G401 (cell line): ENCODE results near the gene ARR3. TPM values are rescaled to one million over a fixed set of nuclear protein-coding genes. Genes with fewer than 3 reads are reported as not detected.
A peak's percentile ranks its signal among the peaks of the same experiment; 100 is the strongest.
"Not testable (repeated sequence)": the region's sequence is repeated elsewhere in the genome, so short reads cannot be mapped to it uniquely, and the experiment has no call there.

Source experiments
- DNase-seq: peaks from one replicate; pipeline ENCODE4 v3.0.0-alpha.2; 2015; ENCODE audit warnings: low spot score
- in situ Hi-C: cut with HindIII; loops from 2 replicates; pipeline ENCODE4 v1.10.0; 2016; ENCODE audit warnings: low sequenced_read_pairs, mixed read lengths
- total RNA-seq: library from RNA; depleted of rRNA; stranded (reverse); fragments of >200 nt; shearing (Covaris generic); gene quantifications from 2 replicates; pipeline ENCODE4 v1.2.3, GENCODE V29; 2014; rRNA removed

The ARR3 gene
- total RNA-seq = not detected in 2 replicates

DNA sequence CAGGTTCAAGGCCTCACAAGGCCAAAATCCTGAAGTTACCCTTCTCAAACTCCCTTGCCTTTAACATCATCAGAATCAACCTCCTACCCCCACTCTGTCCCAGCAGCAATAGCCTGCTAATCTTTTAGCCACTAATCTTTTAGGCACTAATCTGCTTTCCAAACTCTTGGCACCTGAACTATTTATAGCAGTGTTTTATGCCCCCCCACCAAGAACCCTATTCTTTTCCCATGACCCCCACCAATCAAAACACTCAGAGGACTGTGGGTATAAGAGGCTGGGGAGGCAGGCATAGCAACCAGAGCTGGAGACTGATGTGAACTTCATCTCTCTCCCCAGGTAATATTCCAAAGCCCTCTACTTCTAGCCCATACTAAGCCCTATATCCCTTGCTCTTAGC is at the start of gene ARR3:
Gene ARR3 (plus strand): TSS at position 301 of the 400 bp plus-strand sequence. CDS start 1,052 bp downstream, outside the sequence.
- no peak for DNase-seq
- in situ Hi-C loops = no loop called here

DNA sequence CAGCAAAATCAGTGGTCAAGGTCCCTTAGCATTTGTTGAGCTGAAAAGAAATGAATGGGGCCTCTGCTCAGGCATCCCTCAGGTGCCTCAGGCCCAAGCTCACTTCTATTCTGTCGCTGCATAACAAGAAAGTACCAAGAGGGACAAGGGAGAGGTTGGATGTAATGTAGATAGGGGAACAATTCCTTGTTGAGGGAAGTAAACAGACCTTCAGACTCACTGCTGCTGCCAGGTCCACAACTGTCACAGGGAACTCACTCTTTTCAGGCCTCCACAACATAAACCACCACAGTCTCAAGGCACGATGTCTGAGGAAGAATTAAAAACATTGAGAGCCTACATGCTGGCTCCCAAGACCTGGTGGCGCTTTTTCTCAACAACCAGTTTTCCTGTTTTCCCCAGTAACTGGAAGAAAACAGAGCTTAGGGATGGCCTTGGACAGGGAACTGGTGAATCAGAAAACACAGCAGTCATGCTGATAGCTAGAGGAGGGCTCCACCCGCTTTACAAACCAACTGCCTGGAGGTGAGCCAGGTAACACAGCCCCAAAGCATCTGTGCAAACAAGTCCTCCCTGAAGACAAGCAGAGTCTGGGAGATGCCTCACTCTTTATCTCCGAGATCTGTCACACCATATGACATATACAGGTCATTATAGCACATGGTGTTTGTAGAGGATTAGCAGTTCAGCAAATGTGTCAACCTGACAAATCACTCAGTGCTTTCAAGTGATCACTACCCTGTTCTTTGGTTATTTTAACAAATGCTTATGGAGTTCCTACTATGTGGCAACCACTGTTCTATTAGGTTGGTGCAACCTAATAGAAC is 48.0 kb upstream of the ARR3 start:
- no peak for DNase-seq
- in situ Hi-C loops = no loop called here

DNA sequence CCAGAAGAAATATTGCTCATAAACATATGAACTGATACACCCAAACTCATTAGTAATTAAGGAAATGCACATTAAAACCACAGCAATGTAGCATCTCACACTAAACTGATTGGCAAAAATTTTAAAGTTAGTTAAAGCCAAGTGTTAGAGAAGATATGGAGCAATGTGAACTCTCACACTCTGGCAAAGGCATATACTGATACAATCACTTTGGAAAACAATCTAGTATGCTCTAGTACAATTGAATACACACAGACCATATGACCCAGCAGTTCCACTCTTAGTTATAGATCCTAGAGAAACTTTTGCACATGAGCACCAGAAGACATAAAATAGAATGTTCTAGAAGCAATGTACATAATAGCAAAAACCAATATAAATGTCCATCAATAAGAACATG is 42.1 kb upstream of the ARR3 start:
- in situ Hi-C loops = no loop called here
- DNase-seq = no peak

- in situ Hi-C loops = no loop called here
- DNase-seq = no peak
These were observed 41.4 kb upstream of the ARR3 start for GRCh38 chrX:70226687-70227086.

- DNase-seq = no peak
- in situ Hi-C loops = no loop called here
These were observed 36.5 kb upstream of the ARR3 start for GRCh38 chrX:70231666-70232065.

DNA sequence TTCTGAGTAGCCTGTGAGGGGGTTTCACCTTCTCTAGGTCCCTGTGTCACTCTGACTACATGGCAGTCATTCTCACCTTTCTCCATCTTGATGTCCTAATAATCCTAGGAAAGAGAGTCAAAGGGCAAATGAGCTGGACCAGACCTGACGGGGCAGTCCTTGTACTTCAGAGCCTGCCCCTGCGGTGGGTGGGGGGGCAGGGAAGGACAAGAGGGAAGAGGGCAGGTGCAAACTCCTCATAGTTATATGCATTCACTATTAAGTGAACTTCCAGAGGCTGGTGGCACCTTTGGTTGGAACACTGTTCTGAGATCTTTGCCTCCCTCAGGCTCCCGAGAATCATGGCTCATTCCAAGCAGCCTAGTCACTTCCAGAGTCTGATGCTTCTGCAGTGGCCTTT is 33.8 kb upstream of the ARR3 start, which contains the start of gene AWAT1:
Gene AWAT1 (plus strand): TSS at position 301 of the 400 bp plus-strand sequence. CDS start 41 bp downstream, at position 342.
- in situ Hi-C loops = no loop called here
- DNase-seq = no peak

DNA sequence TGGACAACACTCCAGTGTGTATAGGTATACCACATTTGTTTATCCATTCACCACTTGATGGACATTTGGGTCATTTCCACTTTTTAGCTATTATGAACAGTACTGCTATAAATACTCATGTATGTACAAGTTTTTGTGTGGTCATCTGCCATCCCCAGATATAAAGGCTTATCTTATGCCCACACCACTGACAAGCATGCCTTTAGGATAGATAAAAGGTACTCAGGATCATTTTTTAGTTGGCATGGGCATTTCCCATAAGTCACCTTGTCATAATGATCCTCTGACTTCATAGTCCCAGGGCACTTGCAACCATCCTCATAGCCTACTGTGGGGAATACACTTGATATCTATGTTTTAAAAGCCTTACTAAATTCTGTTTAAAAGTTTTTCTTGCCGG is 27.4 kb upstream of the ARR3 start:
- in situ Hi-C loops = no loop called here
- DNase-seq = no peak

DNA sequence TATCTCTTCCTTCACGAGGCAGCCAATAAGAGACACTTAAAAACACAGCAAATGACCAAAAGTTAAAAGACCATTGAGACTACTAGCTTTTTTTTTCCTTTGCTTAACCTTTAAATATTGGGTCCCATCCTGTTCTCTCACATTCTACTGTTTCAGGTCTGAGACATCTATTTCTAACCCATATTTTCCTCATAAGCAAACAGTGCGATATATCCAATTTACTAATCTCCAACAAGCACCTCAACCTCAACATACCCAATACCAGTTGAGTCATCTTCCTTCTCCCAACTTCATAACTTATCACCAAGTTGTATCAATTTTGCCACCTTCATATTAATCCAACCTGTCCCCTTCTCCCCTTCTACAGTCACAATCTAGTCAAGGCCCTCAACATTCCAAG is 26.6 kb upstream of the ARR3 start:
- DNase-seq = no peak
- in situ Hi-C loops = no loop called here

DNA sequence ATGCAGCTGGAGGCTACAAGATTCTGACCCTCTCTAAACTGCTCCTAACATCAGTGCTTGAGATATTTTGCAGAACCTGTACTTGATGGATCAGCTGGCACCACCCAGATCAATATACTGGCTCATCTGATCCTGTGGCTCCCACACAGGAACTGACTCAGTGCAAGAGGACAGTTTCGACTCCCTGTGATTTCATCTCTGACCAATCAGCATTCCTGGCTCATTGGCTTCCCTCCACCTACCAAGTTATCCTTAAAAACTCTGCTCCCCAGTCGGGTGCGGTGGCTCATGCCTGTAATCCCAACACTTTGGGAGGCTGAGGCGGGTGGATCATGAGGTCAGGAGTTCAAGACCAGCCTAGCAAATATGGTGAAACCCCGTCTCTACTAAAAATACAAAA is 24.5 kb upstream of the ARR3 start:
- in situ Hi-C loops = not testable (repeated sequence)

DNA sequence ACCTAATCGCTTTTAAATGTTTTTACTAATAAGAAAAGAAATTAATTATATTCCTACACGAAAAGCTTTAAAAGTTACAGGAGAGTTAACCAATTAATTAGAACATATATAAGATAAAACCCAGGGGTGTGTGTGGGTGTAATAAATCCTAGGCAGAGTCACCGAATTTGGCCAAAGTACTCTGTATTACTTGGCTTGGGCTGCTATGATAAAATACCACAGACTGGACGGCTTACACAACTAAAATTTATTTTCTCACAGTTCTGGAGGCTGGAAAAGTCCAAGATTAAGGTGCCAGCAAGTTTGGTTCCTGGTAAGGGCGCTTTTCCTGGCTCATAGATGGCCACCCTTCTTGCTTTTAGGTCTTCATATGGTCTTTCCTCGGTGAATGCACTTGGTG is 23.3 kb upstream of the ARR3 start:
- in situ Hi-C loops = no loop called here
- DNase-seq = no peak

More for the DNA sequence above, 24.5 kb upstream of the ARR3 start:
- not testable (repeated sequence) for DNase-seq

- DNase-seq = no peak
- in situ Hi-C loops = no loop called here
These were observed 20.9 kb upstream of the ARR3 start for GRCh38 chrX:70247252-70247651.

GRCh38 chrX:70252491-70252890 is 15.6 kb upstream of the ARR3 start:
- in situ Hi-C loops = no loop called here
- DNase-seq = no peak

DNA sequence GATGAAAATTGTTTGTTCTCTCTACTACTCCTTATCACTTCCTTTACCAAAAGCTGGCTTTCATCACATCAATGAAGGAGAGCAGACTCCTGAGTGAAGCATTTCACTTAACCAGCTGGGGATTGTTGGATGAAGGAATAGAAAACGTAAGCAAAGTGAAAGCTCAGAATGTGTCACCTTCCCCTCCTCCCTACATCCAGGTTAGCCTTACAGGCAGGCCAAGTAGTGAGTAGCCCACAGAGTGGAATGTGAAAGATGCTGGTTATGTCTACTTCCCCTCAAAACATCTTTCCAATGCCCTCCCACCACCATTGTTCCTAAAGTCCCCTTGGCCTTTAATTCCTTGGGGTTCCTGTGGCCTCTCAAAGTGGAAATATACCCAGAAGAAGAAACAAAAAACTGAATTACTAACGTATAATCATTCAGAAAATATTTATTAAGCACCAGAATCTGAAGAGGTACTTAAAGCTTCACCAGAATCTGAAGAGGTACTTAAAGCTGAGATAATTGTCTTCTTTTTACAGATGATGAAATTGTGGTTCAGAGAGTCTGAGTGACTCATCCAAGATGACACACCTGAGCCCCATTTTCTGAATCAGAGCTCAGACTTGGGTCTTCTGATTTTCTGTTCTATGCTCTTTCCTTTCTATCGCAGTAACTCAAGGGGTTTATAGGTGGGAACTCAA is 14.6 kb upstream of the ARR3 start:
- in situ Hi-C loops = no loop called here
- DNase-seq = no peak

DNA sequence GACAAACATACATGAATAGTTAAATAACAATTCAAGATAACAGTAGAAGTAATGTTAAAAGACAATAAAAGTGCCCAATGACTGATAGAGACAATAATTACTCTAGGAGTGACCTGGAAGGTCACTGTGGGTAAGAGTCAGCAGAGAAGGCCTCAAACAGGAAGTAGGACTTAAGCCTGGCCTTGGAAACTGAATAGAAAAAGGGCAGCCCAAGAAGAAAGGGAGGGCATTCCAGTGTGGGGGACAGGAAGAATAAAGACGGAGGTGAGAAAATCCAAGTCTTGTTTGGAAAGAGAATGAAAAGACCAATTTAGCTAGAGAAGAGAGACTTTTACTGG is 14.1 kb upstream of the ARR3 start:
- in situ Hi-C loops = no loop called here
- DNase-seq = no peak

GRCh38 chrX:70254909-70255308 is 13.2 kb upstream of the ARR3 start:
- no peak for DNase-seq
- in situ Hi-C loops = no loop called here

- in situ Hi-C loops = no loop called here
- DNase-seq = no peak
These were observed 12.7 kb upstream of the ARR3 start for GRCh38 chrX:70255452-70255851.

- in situ Hi-C loops = no loop called here
These were observed 10.5 kb upstream of the ARR3 start for GRCh38 chrX:70257423-70258288.

GRCh38 chrX:70260104-70260503 is 8.0 kb upstream of the ARR3 start, which contains the start of gene P2RY4:
P2RY4 (minus strand) TSS chrX:70260204; CDS start chrX:70259624, 580 bp downstream.
- DNase-seq = no peak
- in situ Hi-C loops = no loop called here

More at GRCh38 chrX:70257423-70258288, 10.5 kb upstream of the ARR3 start:
- no peak for DNase-seq

DNA sequence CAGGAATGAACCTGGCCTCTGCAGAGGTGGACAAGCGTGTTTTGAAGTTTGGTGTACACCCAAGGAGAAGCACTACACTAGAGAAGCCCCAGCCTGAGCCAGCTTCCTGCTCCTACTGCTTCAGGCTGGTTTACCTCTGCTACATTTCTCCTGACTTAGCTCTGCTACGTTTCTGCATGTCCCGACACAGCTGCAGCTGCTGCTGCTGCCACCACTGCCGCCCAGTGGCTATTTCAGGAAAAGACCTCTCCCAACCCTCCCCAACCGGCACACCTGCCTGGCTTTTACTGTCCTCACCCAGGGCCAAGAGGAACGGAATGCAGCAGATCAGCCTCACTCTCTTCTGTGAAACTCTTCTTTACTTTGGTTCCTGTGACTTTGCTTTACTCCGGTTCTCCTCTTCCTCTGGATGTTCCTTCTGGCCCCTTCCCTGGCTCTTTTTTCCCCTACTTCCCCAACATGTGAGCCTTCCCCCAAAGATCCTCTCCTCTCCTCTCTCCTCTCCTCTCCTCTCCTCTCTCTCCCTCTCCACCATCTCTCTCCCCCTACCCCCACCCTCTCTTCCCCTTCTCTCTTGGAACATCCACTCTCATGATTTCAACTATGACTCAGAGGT is 5.1 kb upstream of the ARR3 start:
- in situ Hi-C loops = no loop called here
- DNase-seq = peak; percentile 1
